Natural killer cell (primary cell): Measurements from ENCODE around the gene CARD16. TPM values are rescaled to one million over a fixed set of nuclear protein-coding genes. Genes with fewer than 3 reads are reported as not detected.
"Not testable (repeated sequence)": the region's sequence is repeated elsewhere in the genome, so short reads cannot be mapped to it uniquely, and the experiment has no call there.

ENCODE experiments used
- ATAC-seq, 3 donors: fragments of 150-1000 bp in 2 of 3; fragments of 200-7000 bp in 1 of 3; cut with Tn5 transposase; 1 replicate in 1 of 3; 2 replicates in 2 of 3; pipeline ENCODE4 v1.10.0; 2021; ENCODE audit warnings: mild to moderate bottlenecking in 2 of 3, moderate library complexity in 2 of 3
- DNase-seq, 2 donors: peaks; one replicate each; pipeline versions ENCODE4 v3.0.0 to v3.0.0-alpha.2; 2013 to 2021; ENCODE audit warnings: mixed read lengths in 1 of 2
- H3K27ac ChIP-seq: one replicate; pipeline ENCODE4 v1.5.1; 2013; ENCODE audit warnings: mild to moderate bottlenecking, low read length
- H3K27me3 ChIP-seq: one replicate; pipeline ENCODE4 v1.6.1; 2013; ENCODE audit warnings: low read length; ENCODE audit not compliant: control insufficient read depth, insufficient read depth
- H3K36me3 ChIP-seq: one replicate; pipeline ENCODE4 v1.6.1; 2013; ENCODE audit warnings: low read length; ENCODE audit not compliant: control insufficient read depth, insufficient read depth
- H3K4me1 ChIP-seq: one replicate; pipeline ENCODE4 v1.6.1; 2013; ENCODE audit warnings: low read length; ENCODE audit not compliant: control insufficient read depth, insufficient read depth
- H3K4me3 ChIP-seq: one replicate; pipeline ENCODE4 v1.5.1; 2013; ENCODE audit warnings: low read length
- H3K9me3 ChIP-seq: one replicate; pipeline ENCODE4 v1.6.1; 2013; ENCODE audit warnings: low read length; ENCODE audit not compliant: control insufficient read depth, insufficient read depth
- H3K27ac Mint-ChIP-seq, 2 donors: one replicate each; pipeline ENCODE4 v1.8.0; 2022; ENCODE audit warnings: mild to moderate bottlenecking in 2 of 2, mixed read lengths in 2 of 2, moderate library complexity in 1 of 2
- H3K27me3 Mint-ChIP-seq, 2 donors: one replicate each; pipeline ENCODE4 v1.8.0; 2022; ENCODE audit warnings: low read depth in 2 of 2, mixed read lengths in 2 of 2
- H3K36me3 Mint-ChIP-seq: one replicate; pipeline ENCODE4 v1.8.0; 2022; ENCODE audit warnings: mixed read lengths
- H3K4me1 Mint-ChIP-seq, 2 donors: one replicate each; pipeline ENCODE4 v1.8.0; 2022; ENCODE audit warnings: mixed read lengths in 2 of 2
- H3K4me3 Mint-ChIP-seq: one replicate; pipeline ENCODE4 v1.8.0; 2022; ENCODE audit warnings: mild to moderate bottlenecking, moderate library complexity, mixed read lengths
- H3K9me3 Mint-ChIP-seq, 2 donors: one replicate each; pipeline ENCODE4 v1.8.0; 2022; ENCODE audit warnings: mixed read lengths in 2 of 2
- CTCF ChIP-seq: fragments of 200-600 bp; IDR thresholded peaks from one replicate; pipeline ENCODE4 v1.8.0; 2022; ENCODE audit warnings: antibody characterized with exemption
- WGBS: methylation state at CpG from one replicate; pipeline ENCODE4 v1.1.7; 2013; ENCODE audit warnings: missing lambda C conversion rate; ENCODE audit not compliant: insufficient coverage; 5-methylcytosine and 5-hydroxymethylcytosine counted together
- intact Hi-C: fragments of 100-400 bp; cut with micrococcal nuclease; formaldehyde crosslinking; loops from one replicate; pipeline ENCODE4 v1.14.2; 2022
- total RNA-seq, 4 donors: library from RNA; stranded (reverse); fragments of 120-200 nt in 1 of 4; gene quantifications; one replicate each; pipeline versions ENCODE4 v1.2.3 to v1.2.4, GENCODE V29; 2013 to 2022

CARD16 gene
- total RNA-seq, 3 donors from 2014 or later (not counting 1 experiment from before 2014, with no cell fraction given), result 54.7 to 113 (median 110) TPM

DNA sequence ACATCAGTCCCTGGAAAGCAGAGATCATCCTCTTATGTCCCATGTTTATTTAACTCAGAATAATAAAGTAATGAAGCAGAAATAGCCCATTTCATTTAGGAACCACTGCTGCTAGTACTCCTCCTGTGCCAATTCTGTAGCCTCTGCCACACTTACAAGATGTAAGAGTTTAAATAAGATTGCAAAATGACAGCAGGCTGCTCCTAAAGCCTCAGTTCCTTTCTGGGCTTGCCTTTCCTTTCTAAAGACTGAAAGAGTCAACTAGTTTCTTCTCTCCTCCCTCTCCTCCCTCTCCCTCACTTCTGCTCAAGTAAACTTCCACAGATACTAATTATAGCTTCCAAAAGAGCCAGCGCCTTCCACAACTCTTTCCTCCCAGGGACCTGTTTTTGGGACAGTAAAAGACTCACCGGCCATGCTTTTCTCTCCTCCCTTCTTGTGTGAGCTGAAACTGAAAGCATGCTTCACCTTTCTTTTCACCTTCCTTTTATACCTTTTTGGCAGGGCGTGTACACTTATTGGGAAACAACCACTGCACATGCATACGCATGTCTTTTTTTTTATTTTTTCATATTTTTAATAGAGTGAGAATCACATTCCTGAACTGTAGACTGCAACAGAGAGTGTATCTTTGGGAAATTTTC lies 26.1 kb upstream of the CARD16 start:
- ATAC-seq, result no peak
- H3K9me3 Mint-ChIP-seq, result no peaks in the 10 kb centered on the region
- TF ChIP-seq CTCF, result no peak
- peaks cover 0 to 9% of the 10 kb centered on the region in 2 donors for H3K27me3 Mint-ChIP-seq
- H3K9me3 ChIP-seq, result no peaks in the 10 kb centered on the region
- no peak overlapping the region for H3K4me3 ChIP-seq
- H3K4me1 Mint-ChIP-seq, result peaks cover 6% of the 10 kb centered on the region in 2 donors
- no peak overlapping the region for H3K27ac Mint-ChIP-seq
- WGBS, result 83% methylated on average over 2 of the region's 4 CpGs
- intact Hi-C loops, result no loop called here
- no peaks in the 10 kb centered on the region for H3K36me3 Mint-ChIP-seq
- H3K27me3 ChIP-seq, result no peaks in the 10 kb centered on the region
- H3K36me3 ChIP-seq, result no peaks in the 10 kb centered on the region
- H3K4me3 Mint-ChIP-seq, result peak overlapping the region; percentile 10
- no peaks in the 10 kb centered on the region for H3K4me1 ChIP-seq
- peak in 1 of 2 donors; percentile 51 for DNase-seq
- H3K27ac ChIP-seq, result no peak overlapping the region

GRCh38 chr11:105070306-105070705 lies 25.2 kb upstream of the CARD16 start:
- Mint-ChIP-seq H3K36me3 (no peaks in the 10 kb centered on the region), H3K4me1 (peaks cover 6% of the 10 kb centered on the region in 2 donors), H3K9me3 (no peaks in the 10 kb centered on the region), H3K27me3 (peaks cover 3 to 9% of the 10 kb centered on the region in 2 donors), H3K27ac (no peak overlapping the region), H3K4me3 (no peak overlapping the region)
- Histone ChIP-seq H3K27me3 (no peaks in the 10 kb centered on the region), H3K4me1 (no peaks in the 10 kb centered on the region), H3K36me3 (no peaks in the 10 kb centered on the region), H3K27ac (no peak overlapping the region), H3K4me3 (no peak overlapping the region), H3K9me3 (no peaks in the 10 kb centered on the region)
- intact Hi-C loops, result no loop called here
- peak in 1 of 2 donors; percentile 32 for DNase-seq
- ATAC-seq, result peak in 1 of 3 donors; percentile 28
- no peak for TF ChIP-seq CTCF
- 88% methylated on average over 4 of the region's 4 CpGs for WGBS

- H3K9me3 Mint-ChIP-seq, H3K4me1 ChIP-seq, H3K27ac ChIP-seq, H3K9me3 ChIP-seq, H3K36me3 Mint-ChIP-seq, ATAC-seq, H3K4me1 Mint-ChIP-seq, H3K4me3 ChIP-seq, H3K27ac Mint-ChIP-seq, H3K36me3 ChIP-seq, H3K27me3 ChIP-seq, intact Hi-C loops, H3K27me3 Mint-ChIP-seq, DNase-seq, H3K4me3 Mint-ChIP-seq: not testable (repeated sequence)
- WGBS, result no CpG with 5 or more reads among the region's 2 CpGs
Observed at GRCh38 chr11:105069749-105070148, 24.6 kb upstream of the CARD16 start.

GRCh38 chr11:105063245-105063941 lies 18.3 kb upstream of the CARD16 start:
- H3K27me3 Mint-ChIP-seq, H3K36me3 Mint-ChIP-seq, H3K4me3 Mint-ChIP-seq: not testable (repeated sequence)

More at GRCh38 chr11:105063245-105063941, 18.3 kb upstream of the CARD16 start:
- DNase-seq, H3K9me3 ChIP-seq, intact Hi-C loops, H3K36me3 ChIP-seq, ATAC-seq, H3K9me3 Mint-ChIP-seq, H3K27me3 ChIP-seq, H3K4me1 ChIP-seq, H3K4me3 ChIP-seq, H3K27ac ChIP-seq, H3K4me1 Mint-ChIP-seq, H3K27ac Mint-ChIP-seq: not testable (repeated sequence)
- WGBS, result 82% methylated on average over 8 of the region's 9 CpGs
